22Rv1 (cell line): ENCODE data around the gene RDM1.

Experiments used
- ZFX ChIP-seq: fragments of 450-650 bp; IDR thresholded peaks from 2 replicates; pipeline ENCODE4 v1.6.1; 2017; ENCODE audit warnings: antibody characterized with exemption, borderline replicate concordance
- TF ChIP-seq, protein P1 (sequence below): fragments of 450-650 bp; IDR thresholded peaks from 2 replicates; pipeline ENCODE4 v1.5.1; 2017; ENCODE audit warnings: mild to moderate bottlenecking

GRCh38 chr17:35898283-35899070 lies 32.1 kb downstream of the RDM1 start:
- TF ChIP-seq, protein P1, sequence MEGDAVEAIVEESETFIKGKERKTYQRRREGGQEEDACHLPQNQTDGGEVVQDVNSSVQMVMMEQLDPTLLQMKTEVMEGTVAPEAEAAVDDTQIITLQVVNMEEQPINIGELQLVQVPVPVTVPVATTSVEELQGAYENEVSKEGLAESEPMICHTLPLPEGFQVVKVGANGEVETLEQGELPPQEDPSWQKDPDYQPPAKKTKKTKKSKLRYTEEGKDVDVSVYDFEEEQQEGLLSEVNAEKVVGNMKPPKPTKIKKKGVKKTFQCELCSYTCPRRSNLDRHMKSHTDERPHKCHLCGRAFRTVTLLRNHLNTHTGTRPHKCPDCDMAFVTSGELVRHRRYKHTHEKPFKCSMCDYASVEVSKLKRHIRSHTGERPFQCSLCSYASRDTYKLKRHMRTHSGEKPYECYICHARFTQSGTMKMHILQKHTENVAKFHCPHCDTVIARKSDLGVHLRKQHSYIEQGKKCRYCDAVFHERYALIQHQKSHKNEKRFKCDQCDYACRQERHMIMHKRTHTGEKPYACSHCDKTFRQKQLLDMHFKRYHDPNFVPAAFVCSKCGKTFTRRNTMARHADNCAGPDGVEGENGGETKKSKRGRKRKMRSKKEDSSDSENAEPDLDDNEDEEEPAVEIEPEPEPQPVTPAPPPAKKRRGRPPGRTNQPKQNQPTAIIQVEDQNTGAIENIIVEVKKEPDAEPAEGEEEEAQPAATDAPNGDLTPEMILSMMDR: no peak
- no peak for TF ChIP-seq ZFX
